ENCODE measurements around the gene HSD11B1L.

Gene HSD11B1L

GRCh38 chr19:5680437-5681368 lies at the start of gene HSD11B1L, which contains the start of gene MICOS13:
HSD11B1L (plus strand) TSS chr19:5681027; CDS start chr19:5684833, 3,806 bp downstream.
MICOS13 (minus strand) TSS chr19:5680516; CDS start chr19:5680486, 30 bp downstream.
- Histone ChIP-seq H3K27me3 (replicated peaks; ENCODE audit: control insufficient read depth, insufficient read depth, low read length) (no peaks in the 10 kb centered on the region), H3K4me1 (ENCODE audit: control insufficient read depth, insufficient read depth, low read length) (peaks cover 6% of the 10 kb centered on the region), H3K4me3 (ENCODE audit: low read length) (peak within 1 kb of the TSS; percentile 95), H3K9ac (ENCODE audit: low read length) (peak within 1 kb of the TSS; percentile 92), H3K9me3 (ENCODE audit: control insufficient read depth, low read length) (no peaks in the 10 kb centered on the region), H3K36me3 (ENCODE audit: control insufficient read depth, insufficient read depth, low read length, severe bottlenecking) (no peaks in the 10 kb centered on the region)
- peak; percentile 100 for DNase-seq (ENCODE audit: low read depth)

DNA sequence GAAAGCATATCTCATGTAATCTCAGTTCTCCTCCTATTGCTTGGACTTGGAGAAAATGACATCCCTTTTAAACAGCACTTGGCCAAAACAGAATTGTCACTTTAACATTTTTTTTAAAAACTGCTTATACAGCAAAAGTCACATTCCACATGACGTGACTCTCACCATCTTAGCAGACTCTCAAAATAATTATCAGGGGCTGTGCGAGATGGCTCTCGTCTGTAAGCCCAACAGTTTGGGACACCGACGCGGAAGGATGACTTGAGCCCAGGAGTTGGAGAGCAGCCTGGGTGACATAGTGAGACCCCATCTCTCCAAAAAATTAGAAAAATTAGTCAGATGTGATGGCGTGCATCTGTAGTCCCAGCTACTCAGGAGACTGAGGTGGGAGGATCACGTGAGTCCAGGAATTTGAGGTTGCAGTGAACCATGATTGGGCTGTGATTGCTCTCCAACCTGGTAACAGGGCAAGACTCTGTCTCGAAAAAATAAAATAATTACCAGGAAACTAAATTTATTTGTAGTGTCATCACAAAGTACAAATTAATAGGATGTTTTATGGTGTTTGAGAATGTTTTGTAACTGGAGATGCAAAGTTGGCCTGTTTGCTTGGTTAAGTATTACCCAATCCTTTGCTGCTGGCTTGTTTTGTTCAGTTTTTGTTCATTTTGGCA lies 49.1 kb upstream of the HSD11B1L start:
- no peaks in the 10 kb centered on the region for H3K9me3 ChIP-seq (ENCODE audit: control insufficient read depth, low read length)
- H3K36me3 ChIP-seq (ENCODE audit: control insufficient read depth, insufficient read depth, low read length, severe bottlenecking), result peaks cover 29% of the 10 kb centered on the region
- H3K9ac ChIP-seq (ENCODE audit: low read length), result peak overlapping the region; percentile 80
- DNase-seq (ENCODE audit: low read depth), result peak; percentile 68
- H3K4me1 ChIP-seq (ENCODE audit: control insufficient read depth, insufficient read depth, low read length), result peaks cover 80% of the 10 kb centered on the region
- H3K4me3 ChIP-seq (ENCODE audit: low read length), result peak overlapping the region; percentile 70
- H3K27me3 ChIP-seq (replicated peaks; ENCODE audit: control insufficient read depth, insufficient read depth, low read length), result no peaks in the 10 kb centered on the region

DNA sequence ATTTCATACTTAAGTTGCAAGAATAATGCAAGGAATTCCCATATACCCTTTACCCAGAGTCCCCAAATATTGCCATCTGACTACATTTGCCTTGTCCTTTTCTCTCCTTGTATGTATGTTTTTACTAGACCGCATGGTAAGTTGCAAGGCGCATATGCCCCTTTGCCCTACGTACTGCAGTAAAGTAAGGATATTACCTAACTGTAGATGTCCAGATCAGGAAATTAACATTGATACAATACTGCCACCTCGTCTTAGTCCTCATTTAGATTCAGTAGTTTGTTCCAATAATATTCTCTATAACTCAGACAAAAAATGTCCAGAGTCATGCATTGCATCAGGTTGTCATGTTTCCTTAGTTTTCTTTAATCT lies 48.6 kb upstream of the HSD11B1L start:
- Histone ChIP-seq H3K4me3 (ENCODE audit: low read length) (peak overlapping the region; percentile 70), H3K27me3 (replicated peaks; ENCODE audit: control insufficient read depth, insufficient read depth, low read length) (no peaks in the 10 kb centered on the region), H3K36me3 (ENCODE audit: control insufficient read depth, insufficient read depth, low read length, severe bottlenecking) (peaks cover 24% of the 10 kb centered on the region), H3K9me3 (ENCODE audit: control insufficient read depth, low read length) (no peaks in the 10 kb centered on the region), H3K4me1 (ENCODE audit: control insufficient read depth, insufficient read depth, low read length) (peaks cover 77% of the 10 kb centered on the region), H3K9ac (ENCODE audit: low read length) (peak overlapping the region; percentile 80)
- no peak for DNase-seq (ENCODE audit: low read depth)

GRCh38 chr19:5632657-5633056 lies 48.2 kb upstream of the HSD11B1L start:
- Histone ChIP-seq H3K9ac (ENCODE audit: low read length) (peak overlapping the region; percentile 80), H3K4me1 (ENCODE audit: control insufficient read depth, insufficient read depth, low read length) (peaks cover 76% of the 10 kb centered on the region), H3K27me3 (replicated peaks; ENCODE audit: control insufficient read depth, insufficient read depth, low read length) (no peaks in the 10 kb centered on the region), H3K4me3 (ENCODE audit: low read length) (peak overlapping the region; percentile 70), H3K9me3 (ENCODE audit: control insufficient read depth, low read length) (no peaks in the 10 kb centered on the region), H3K36me3 (ENCODE audit: control insufficient read depth, insufficient read depth, low read length, severe bottlenecking) (peaks cover 19% of the 10 kb centered on the region)
- DNase-seq (ENCODE audit: low read depth), result no peak

DNA sequence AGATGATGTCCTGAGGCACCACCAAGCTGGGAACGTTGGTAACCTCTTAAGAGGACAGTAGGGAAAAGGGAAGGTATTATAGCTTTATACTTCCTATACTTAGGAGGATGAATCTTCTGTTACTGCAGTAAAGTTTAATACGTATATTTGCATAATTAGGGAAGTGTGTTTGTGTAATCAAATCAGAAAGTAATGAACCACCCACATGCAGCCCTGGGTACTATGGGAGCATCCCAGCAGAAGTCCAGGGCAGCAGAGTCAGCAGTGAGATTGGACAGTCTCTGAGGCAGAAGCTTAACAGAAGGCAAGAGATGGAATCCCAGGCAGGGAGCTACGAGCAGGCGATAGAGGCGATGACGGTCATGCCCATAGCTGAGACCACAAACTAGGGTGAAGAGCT lies 45.4 kb upstream of the HSD11B1L start:
- Histone ChIP-seq H3K36me3 (ENCODE audit: control insufficient read depth, insufficient read depth, low read length, severe bottlenecking) (no peaks in the 10 kb centered on the region), H3K9me3 (ENCODE audit: control insufficient read depth, low read length) (no peaks in the 10 kb centered on the region), H3K4me3 (ENCODE audit: low read length) (no peak overlapping the region), H3K9ac (ENCODE audit: low read length) (no peak overlapping the region), H3K4me1 (ENCODE audit: control insufficient read depth, insufficient read depth, low read length) (peaks cover 68% of the 10 kb centered on the region), H3K27me3 (replicated peaks; ENCODE audit: control insufficient read depth, insufficient read depth, low read length) (no peaks in the 10 kb centered on the region)
- DNase-seq (ENCODE audit: low read depth), result no peak

- H3K9ac ChIP-seq (ENCODE audit: low read length), result no peak overlapping the region
Observed at GRCh38 chr19:5637971-5638370, 42.9 kb upstream of the HSD11B1L start.

DNA sequence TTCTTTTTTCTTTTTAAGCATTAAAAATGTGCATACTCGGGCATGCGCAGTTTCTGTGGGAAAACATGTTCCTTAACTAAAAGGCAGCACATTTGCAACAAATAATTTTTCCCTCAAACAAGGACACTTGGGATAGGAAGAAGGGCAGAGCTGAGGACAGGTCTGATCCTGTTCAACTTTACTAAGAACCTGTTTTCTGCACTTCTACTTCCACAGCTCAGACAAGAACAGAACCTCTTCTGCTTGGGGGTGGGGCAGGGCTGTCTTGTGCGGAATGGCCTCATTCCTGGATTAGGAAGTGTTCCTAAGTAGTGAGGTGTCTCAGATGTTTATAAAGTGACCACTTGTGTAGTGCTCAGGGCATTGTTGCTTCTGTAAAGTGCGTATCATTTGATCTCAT lies 39.7 kb upstream of the HSD11B1L start:
- DNase-seq (ENCODE audit: low read depth), result no peak
- peaks cover 48% of the 10 kb centered on the region for H3K36me3 ChIP-seq (ENCODE audit: control insufficient read depth, insufficient read depth, low read length, severe bottlenecking)
- no peaks in the 10 kb centered on the region for H3K27me3 ChIP-seq (replicated peaks; ENCODE audit: control insufficient read depth, insufficient read depth, low read length)
- H3K9ac ChIP-seq (ENCODE audit: low read length), result no peak overlapping the region
- peaks cover 33% of the 10 kb centered on the region for H3K4me1 ChIP-seq (ENCODE audit: control insufficient read depth, insufficient read depth, low read length)
- no peak overlapping the region for H3K4me3 ChIP-seq (ENCODE audit: low read length)
- H3K9me3 ChIP-seq (ENCODE audit: control insufficient read depth, low read length), result no peaks in the 10 kb centered on the region

More at GRCh38 chr19:5637971-5638370, 42.9 kb upstream of the HSD11B1L start:
- H3K27me3 ChIP-seq (replicated peaks; ENCODE audit: control insufficient read depth, insufficient read depth, low read length), result no peaks in the 10 kb centered on the region
- no peaks in the 10 kb centered on the region for H3K9me3 ChIP-seq (ENCODE audit: control insufficient read depth, low read length)
- H3K4me3 ChIP-seq (ENCODE audit: low read length), result no peak overlapping the region
- H3K36me3 ChIP-seq (ENCODE audit: control insufficient read depth, insufficient read depth, low read length, severe bottlenecking), result peaks cover 17% of the 10 kb centered on the region
- DNase-seq (ENCODE audit: low read depth), result no peak
- peaks cover 50% of the 10 kb centered on the region for H3K4me1 ChIP-seq (ENCODE audit: control insufficient read depth, insufficient read depth, low read length)

DNA sequence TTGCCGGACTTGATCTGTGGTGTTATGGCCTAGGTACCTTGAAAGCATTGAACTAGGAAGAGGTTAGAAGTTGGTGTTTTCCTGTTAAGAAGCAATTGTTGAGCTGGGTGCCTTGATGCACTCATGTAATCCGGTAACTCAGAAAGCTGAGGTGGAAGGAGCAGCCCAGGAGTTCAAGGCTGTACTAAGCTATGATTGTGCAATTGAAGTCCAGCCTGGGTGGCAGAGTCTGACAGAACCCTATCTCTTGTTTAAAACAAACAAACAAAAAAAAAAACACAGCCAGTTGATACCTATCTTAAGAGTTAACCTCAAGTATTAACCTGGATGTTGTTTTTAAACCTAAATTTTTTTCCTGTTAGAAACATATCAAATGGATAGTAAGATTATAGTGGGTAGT lies 38.6 kb upstream of the HSD11B1L start:
- Histone ChIP-seq H3K9ac (ENCODE audit: low read length) (no peak overlapping the region), H3K4me3 (ENCODE audit: low read length) (no peak overlapping the region), H3K4me1 (ENCODE audit: control insufficient read depth, insufficient read depth, low read length) (peaks cover 28% of the 10 kb centered on the region), H3K36me3 (ENCODE audit: control insufficient read depth, insufficient read depth, low read length, severe bottlenecking) (peaks cover 58% of the 10 kb centered on the region), H3K9me3 (ENCODE audit: control insufficient read depth, low read length) (no peaks in the 10 kb centered on the region), H3K27me3 (replicated peaks; ENCODE audit: control insufficient read depth, insufficient read depth, low read length) (no peaks in the 10 kb centered on the region)
- peak; percentile 25 for DNase-seq (ENCODE audit: low read depth)

DNA sequence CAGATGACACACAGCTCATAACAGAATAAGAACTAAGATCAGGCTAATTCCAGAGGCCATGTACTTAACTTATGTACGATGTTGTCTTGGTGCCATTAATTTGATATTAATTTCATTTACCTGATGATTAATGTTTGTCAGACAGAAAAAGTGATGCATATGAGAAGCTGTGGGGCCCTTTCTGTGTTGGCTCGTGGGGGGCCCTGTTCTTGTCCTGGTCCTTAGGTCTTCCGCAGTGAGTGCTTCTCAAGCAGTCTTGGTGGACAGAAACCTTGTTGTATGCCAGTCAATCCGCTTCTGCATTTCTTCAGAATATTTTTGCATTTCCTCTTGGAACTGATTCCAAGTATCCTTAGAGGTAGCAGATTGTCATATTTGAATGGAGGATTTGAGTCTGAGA lies 37.8 kb upstream of the HSD11B1L start:
- Histone ChIP-seq H3K4me1 (ENCODE audit: control insufficient read depth, insufficient read depth, low read length) (peaks cover 21% of the 10 kb centered on the region), H3K9ac (ENCODE audit: low read length) (no peak overlapping the region), H3K36me3 (ENCODE audit: control insufficient read depth, insufficient read depth, low read length, severe bottlenecking) (peaks cover 67% of the 10 kb centered on the region), H3K27me3 (replicated peaks; ENCODE audit: control insufficient read depth, insufficient read depth, low read length) (no peaks in the 10 kb centered on the region), H3K9me3 (ENCODE audit: control insufficient read depth, low read length) (no peaks in the 10 kb centered on the region), H3K4me3 (ENCODE audit: low read length) (no peak overlapping the region)
- DNase-seq (ENCODE audit: low read depth), result no peak

DNA sequence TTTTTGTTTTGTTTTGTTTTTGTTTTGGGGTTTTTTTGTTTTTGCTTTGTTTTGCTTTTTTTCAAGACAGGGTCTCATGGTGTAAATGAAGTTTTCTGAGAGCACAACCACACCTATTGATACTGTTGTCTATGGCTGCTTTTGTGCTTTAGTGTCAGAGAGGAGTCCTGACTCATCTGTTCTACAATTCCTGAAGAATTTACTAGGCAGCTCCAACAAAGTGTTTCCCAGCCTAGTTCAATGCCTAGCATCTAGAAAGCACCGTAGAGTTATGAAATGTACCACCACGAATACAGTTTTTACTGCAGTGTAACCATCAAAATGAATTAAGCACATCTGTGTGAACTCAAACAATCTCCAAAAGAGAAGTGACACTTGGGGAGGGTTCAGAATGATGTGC lies 36.8 kb upstream of the HSD11B1L start:
- Histone ChIP-seq H3K36me3 (ENCODE audit: control insufficient read depth, insufficient read depth, low read length, severe bottlenecking) (peaks cover 73% of the 10 kb centered on the region), H3K9me3 (ENCODE audit: control insufficient read depth, low read length) (no peaks in the 10 kb centered on the region), H3K4me1 (ENCODE audit: control insufficient read depth, insufficient read depth, low read length) (peaks cover 12% of the 10 kb centered on the region), H3K4me3 (ENCODE audit: low read length) (no peak overlapping the region), H3K27me3 (replicated peaks; ENCODE audit: control insufficient read depth, insufficient read depth, low read length) (no peaks in the 10 kb centered on the region), H3K9ac (ENCODE audit: low read length) (no peak overlapping the region)
- peak; percentile 22 for DNase-seq (ENCODE audit: low read depth)

DNA sequence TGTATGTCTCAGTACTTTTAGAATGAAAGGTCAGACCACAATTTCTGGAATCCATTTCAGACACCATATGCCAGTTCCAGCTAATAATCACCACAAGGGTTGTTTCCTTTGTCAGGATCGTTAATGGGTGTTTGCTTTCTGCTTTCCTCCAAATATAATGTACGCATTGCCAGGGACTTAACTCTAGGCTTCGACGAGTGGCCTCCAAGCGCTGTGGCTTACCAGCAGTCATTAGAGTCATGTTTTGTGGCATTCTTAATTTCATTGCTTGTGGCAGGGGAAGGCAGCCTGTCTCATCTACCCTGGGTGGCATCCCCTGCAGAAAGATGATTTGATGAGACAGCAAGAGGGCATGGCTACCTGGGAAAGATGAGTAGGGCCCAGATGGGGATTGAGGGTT lies 35.4 kb upstream of the HSD11B1L start:
- Histone ChIP-seq H3K4me1 (ENCODE audit: control insufficient read depth, insufficient read depth, low read length) (peaks cover 9% of the 10 kb centered on the region), H3K9ac (ENCODE audit: low read length) (no peak overlapping the region), H3K36me3 (ENCODE audit: control insufficient read depth, insufficient read depth, low read length, severe bottlenecking) (peaks cover 83% of the 10 kb centered on the region), H3K4me3 (ENCODE audit: low read length) (no peak overlapping the region), H3K9me3 (ENCODE audit: control insufficient read depth, low read length) (no peaks in the 10 kb centered on the region), H3K27me3 (replicated peaks; ENCODE audit: control insufficient read depth, insufficient read depth, low read length) (no peaks in the 10 kb centered on the region)
- DNase-seq (ENCODE audit: low read depth), result no peak
